HAP-1 (cell line): ENCODE results near the gene C20orf204.
A peak's percentile ranks its signal among the peaks of the same experiment; 100 is the strongest.

Source experiments
- DNase-seq, 2 experiments: peaks; one replicate each; pipeline ENCODE4 v3.0.0-alpha.2; 2016 to 2020; ENCODE audit warnings: low spot score in 2 of 2
- H3K27me3 ChIP-seq: fragments of 250-450 bp; sonication (Bioruptor Pico); 2 replicates; pipeline ENCODE4 v1.5.1; 2020; ENCODE audit warnings: low read depth, mild to moderate bottlenecking, moderate library complexity
- H3K36me3 ChIP-seq: fragments of 250-450 bp; sonication (Bioruptor Pico); replicated peaks from 2 replicates; pipeline ENCODE4 v1.5.1; 2020; ENCODE audit warnings: mild to moderate bottlenecking
- H3K4me1 ChIP-seq: fragments of 250-450 bp; sonication (Bioruptor Pico); 2 replicates; pipeline ENCODE4 v1.5.1; 2020; ENCODE audit warnings: mild to moderate bottlenecking
- H3K4me3 ChIP-seq: fragments of 250-450 bp; sonication (Bioruptor Pico); 2 replicates; pipeline ENCODE4 v1.5.1; 2020; ENCODE audit warnings: mild to moderate bottlenecking, moderate library complexity
- H3K9me3 ChIP-seq: fragments of 250-450 bp; sonication (Bioruptor Pico); 2 replicates; pipeline ENCODE4 v1.5.1; 2020; ENCODE audit warnings: mild to moderate bottlenecking, moderate library complexity
- in situ Hi-C: fragments of 300-500 bp; cut with MboI; formaldehyde crosslinking; loops from 3 replicates; pipeline ENCODE4 v1.14.3; 2020; ENCODE audit warnings: low sequenced_read_pairs, inconsistent platforms, mixed read lengths

Gene C20orf204

GRCh38 chr20:64071341-64072332, 35.7 kb downstream of the C20orf204 start:
- no peak overlapping the region for H3K4me3 ChIP-seq
- no peaks in the 10 kb centered on the region for H3K27me3 ChIP-seq
- no peaks in the 10 kb centered on the region for H3K9me3 ChIP-seq
- no peaks in the 10 kb centered on the region for H3K4me1 ChIP-seq
- no peak for DNase-seq
- H3K36me3 ChIP-seq: peaks cover 2% of the 10 kb centered on the region; the same call in 1 of the 2 replicates
- in situ Hi-C loops: no loop called here

GRCh38 chr20:64072498-64073063, 36.6 kb downstream of the C20orf204 start:
- H3K36me3 ChIP-seq: peaks cover 2% of the 10 kb centered on the region; the same call in 1 of the 2 replicates
- in situ Hi-C loops: no loop called here
- DNase-seq: no peak
- no peaks in the 10 kb centered on the region for H3K4me1 ChIP-seq
- no peaks in the 10 kb centered on the region for H3K9me3 ChIP-seq
- no peaks in the 10 kb centered on the region for H3K27me3 ChIP-seq
- H3K4me3 ChIP-seq: no peak overlapping the region

DNA sequence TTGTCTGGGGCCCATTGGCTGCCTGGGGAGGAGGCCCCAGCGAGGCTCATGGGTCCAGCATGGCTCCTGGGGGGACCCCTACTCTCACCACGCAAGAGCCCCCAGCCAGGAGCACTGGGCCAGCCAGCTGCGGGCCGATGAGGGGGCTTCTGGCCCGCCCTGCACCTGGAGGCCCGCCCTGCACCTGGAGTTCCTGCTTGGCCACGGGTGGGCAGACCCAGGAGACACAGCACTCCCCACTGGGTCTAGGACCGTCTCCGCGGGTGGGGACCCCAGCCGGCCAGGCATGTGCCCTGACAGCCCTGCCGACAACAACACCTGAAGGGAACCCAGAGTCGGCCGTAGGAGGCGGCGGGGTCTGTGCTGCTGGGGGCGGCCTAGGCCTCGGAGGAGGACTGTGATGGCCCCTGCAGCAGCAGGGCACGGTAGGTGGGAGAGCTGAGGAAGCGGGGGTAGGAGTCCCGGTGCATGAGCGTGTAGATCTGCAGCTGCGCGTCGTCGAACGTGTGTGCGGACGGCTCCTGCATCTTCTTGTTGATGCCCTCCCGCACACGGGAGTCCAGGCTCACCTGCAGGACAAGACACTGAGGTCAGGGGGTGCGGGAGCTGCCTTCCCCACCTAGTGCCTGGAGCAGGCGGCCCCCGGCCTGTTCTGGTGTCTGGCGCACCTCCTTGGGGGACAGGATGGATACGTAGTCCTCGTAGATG, 37.6 kb downstream of the C20orf204 start:
- Histone ChIP-seq H3K9me3 (no peaks in the 10 kb centered on the region), H3K36me3 (peaks cover 2% of the 10 kb centered on the region; the same call in 1 of the 2 replicates)

GRCh38 chr20:64074184-64074789, 38.3 kb downstream of the C20orf204 start:
- Histone ChIP-seq H3K36me3 (peaks cover 2% of the 10 kb centered on the region; the same call in 1 of the 2 replicates), H3K4me3 (no peak overlapping the region), H3K9me3 (no peaks in the 10 kb centered on the region), H3K4me1 (peaks cover 7% of the 10 kb centered on the region), H3K27me3 (no peaks in the 10 kb centered on the region)
- DNase-seq: no peak
- in situ Hi-C loops: no loop called here

More for the DNA sequence above, 37.6 kb downstream of the C20orf204 start:
- Histone ChIP-seq H3K4me1 (peaks cover 4% of the 10 kb centered on the region), H3K4me3 (no peak overlapping the region), H3K27me3 (no peaks in the 10 kb centered on the region)
- in situ Hi-C loops: no loop called here
- no peak for DNase-seq

DNA sequence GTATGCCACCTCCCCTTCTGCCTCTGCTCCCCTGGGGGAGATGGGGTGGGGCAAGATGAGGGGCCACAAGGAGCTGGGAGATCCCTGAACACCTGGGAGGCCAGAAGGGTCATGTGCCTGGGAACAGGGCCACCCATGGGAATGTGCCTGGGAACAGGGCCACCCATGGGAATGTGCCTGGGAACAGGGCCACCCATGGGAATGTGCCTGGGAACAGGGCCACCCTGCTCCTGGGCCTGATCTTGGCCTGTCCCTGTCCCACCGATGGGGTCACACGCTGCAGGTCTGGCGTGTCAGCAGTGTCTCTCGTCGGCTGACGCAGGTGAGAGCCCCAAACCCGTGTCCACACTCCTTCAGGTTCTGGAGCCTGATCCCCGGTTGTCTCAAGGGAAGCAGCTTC, 39.0 kb downstream of the C20orf204 start:
- in situ Hi-C loops: no loop called here
- no peaks in the 10 kb centered on the region for H3K9me3 ChIP-seq
- H3K4me3 ChIP-seq: no peak overlapping the region
- peaks cover 2% of the 10 kb centered on the region; the same call in 1 of the 2 replicates for H3K36me3 ChIP-seq
- H3K27me3 ChIP-seq: no peaks in the 10 kb centered on the region
- peaks cover 7% of the 10 kb centered on the region for H3K4me1 ChIP-seq
- no peak for DNase-seq

DNA sequence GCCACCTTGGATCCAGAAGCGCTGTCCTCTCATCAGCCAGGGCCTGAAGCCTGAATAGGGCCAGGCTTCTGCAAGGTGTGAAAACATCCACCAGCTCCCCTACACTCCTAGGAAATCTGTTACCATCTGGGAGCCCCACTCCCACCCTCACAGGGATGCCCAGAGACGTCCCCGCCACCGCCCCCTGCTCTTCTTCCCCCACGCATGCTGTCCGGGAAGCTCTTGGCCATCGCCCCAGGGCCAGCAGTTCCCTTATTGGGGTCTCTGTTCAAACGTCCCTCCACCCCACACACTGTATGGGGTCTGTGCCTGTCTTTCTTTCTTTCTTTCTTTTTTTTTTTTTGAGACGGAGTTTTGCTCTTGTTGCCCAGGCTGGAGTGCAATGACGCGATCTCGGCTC, 39.6 kb downstream of the C20orf204 start:
- no peak overlapping the region for H3K4me3 ChIP-seq
- no peak for DNase-seq
- peaks cover 2% of the 10 kb centered on the region; the same call in 1 of the 2 replicates for H3K36me3 ChIP-seq
- peaks cover 12% of the 10 kb centered on the region for H3K4me1 ChIP-seq
- H3K27me3 ChIP-seq: no peaks in the 10 kb centered on the region
- in situ Hi-C loops: no loop called here
- no peaks in the 10 kb centered on the region; the same call in 1 of the 2 replicates for H3K9me3 ChIP-seq

DNA sequence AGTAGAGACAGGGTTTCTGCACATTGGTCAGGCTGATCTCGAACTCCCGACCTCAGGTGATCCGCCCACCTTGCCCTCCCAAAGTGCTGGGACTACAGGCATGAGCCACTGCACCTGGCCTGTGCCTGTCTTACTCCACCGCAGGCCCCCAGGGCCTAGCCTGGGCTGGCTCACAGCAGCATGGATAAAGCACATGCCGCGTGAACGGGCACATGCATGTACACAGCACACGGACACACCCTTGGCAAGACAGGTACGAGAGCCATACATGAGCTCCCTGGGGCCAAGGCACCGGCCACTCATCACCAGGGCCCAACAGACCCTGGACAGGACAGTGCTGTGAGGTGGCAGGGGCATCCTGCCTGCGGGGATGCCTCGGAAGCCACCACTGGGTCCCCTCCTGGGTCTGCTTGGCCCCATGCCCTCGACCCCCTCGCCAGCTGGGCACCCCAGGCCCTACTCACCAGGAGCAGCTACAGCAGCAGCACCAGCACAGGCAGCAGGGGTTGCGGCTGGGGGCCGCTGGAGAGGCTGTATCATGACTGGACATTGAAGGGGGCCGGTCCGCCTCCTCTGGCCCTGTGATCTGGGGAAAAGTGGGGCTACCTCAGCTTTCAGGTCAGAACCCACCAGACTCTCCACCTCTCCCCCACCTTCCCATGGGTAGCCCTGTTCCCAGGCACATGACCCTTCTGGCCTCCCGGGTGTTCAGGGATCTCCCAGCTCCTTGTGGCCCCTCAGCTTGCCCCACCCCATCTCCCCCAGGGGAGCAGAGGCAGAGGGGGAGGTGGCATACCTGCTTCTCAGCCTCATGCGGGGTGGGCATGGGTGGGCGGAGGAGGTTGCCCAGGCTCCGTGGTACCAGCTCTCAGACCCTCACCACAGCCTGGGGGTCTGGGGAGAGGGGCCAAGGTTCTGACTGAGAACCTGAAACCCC, 40.3 kb downstream of the C20orf204 start:
- H3K27me3 ChIP-seq: no peaks in the 10 kb centered on the region
- no peak overlapping the region for H3K4me3 ChIP-seq
- peaks cover 12% of the 10 kb centered on the region for H3K4me1 ChIP-seq
- peaks cover 2% of the 10 kb centered on the region; the same call in 1 of the 2 replicates for H3K36me3 ChIP-seq
- no peaks in the 10 kb centered on the region; the same call in 1 of the 2 replicates for H3K9me3 ChIP-seq
- in situ Hi-C loops: no loop called here
- DNase-seq: no peak

DNA sequence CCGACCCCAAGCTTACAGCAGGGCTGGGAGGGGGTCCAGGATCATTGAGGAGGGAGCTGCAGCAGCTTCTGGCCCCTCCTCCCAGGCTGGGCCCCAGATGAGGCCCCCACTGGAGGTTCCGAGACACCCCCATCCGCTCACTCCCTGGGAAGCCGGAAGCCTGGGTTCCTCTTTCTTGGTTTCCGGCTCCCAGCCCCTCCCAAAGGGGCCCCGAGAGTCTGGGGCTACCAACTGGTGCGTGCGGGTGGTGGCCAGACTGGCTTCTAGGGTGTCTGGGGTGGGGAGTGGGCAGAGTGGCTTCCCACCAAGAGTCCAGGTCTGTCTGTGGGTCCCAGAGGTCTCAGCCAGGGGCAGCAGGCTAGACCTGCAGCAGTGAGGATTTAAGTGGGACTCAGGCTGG, 41.1 kb downstream of the C20orf204 start:
- Histone ChIP-seq H3K27me3 (no peaks in the 10 kb centered on the region), H3K36me3 (peaks cover 2% of the 10 kb centered on the region; the same call in 1 of the 2 replicates), H3K4me1 (peaks cover 12% of the 10 kb centered on the region), H3K9me3 (no peaks in the 10 kb centered on the region; the same call in 1 of the 2 replicates), H3K4me3 (no peak overlapping the region)
- no peak for DNase-seq
- in situ Hi-C loops: no loop called here

- Histone ChIP-seq H3K36me3 (peaks cover 2% of the 10 kb centered on the region; the same call in 1 of the 2 replicates), H3K4me3 (no peak overlapping the region)
Observed at GRCh38 chr20:64077541-64077875, 41.5 kb downstream of the C20orf204 start.

DNA sequence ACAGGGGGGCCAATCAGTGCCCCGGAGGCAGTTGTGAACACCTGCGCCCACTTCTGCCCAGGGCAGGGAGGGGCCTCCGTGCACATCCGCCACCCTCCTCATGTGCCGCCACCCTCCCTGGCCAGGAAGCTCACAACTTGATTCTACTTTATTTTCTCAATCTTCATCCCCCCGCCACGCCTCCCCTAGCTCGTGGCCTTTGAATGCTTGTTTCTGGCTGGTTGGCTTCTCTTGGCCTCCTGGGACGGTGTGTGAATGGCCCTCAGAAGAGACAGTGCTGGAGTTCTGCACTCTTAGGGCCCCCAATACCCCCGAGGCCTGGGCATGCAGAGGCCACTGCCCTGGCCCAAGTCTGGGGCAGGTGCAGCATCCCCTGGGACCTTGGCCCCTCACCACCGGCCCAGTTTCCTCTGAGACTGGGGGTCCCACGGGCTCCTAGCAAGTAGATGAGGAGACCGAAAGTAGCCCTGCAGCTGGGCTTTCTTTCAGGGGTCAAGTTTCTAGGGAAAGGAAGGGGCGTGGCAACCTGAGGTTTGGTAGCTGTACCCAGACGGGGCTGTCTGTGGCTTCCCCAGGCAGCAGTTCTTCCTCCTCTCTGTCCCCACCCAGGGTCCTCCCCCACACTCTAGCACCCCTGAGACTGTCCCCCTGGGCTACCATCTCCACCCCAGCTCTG, 42.0 kb downstream of the C20orf204 start:
- DNase-seq: no peak
- Histone ChIP-seq H3K27me3 (no peaks in the 10 kb centered on the region), H3K4me1 (peaks cover 14% of the 10 kb centered on the region), H3K36me3 (peaks cover 2% of the 10 kb centered on the region; the same call in 1 of the 2 replicates), H3K4me3 (no peak overlapping the region), H3K9me3 (no peaks in the 10 kb centered on the region; the same call in 1 of the 2 replicates)
- in situ Hi-C loops: no loop called here

More at GRCh38 chr20:64077541-64077875, 41.5 kb downstream of the C20orf204 start:
- Histone ChIP-seq H3K4me1 (peaks cover 12% of the 10 kb centered on the region), H3K27me3 (no peaks in the 10 kb centered on the region), H3K9me3 (no peaks in the 10 kb centered on the region; the same call in 1 of the 2 replicates)
- DNase-seq: no peak
- in situ Hi-C loops: no loop called here

DNA sequence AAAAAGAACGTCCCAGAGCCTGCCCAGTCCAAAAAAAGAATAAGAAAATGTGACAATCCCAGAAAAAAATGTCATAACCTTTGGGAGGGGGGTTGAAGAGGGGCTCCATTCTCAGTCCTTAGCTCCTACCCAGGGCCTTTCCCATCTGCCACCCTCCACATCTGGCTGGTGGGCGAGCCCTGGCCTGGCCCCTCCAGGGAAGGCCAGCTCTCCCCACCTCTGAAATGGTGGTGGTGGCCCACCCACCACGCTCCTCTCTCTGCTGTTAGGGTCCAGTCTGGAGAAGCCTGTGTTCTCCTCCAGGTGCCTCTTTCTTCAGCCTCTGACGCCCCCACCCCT, 42.9 kb downstream of the C20orf204 start:
- in situ Hi-C loops: no loop called here
- peaks cover 17% of the 10 kb centered on the region for H3K4me1 ChIP-seq

More for the DNA sequence above, 42.9 kb downstream of the C20orf204 start:
- peak overlapping the region; percentile 63 for H3K4me3 ChIP-seq
- no peaks in the 10 kb centered on the region for H3K27me3 ChIP-seq
- no peak for DNase-seq
- H3K9me3 ChIP-seq: no peaks in the 10 kb centered on the region; the same call in 1 of the 2 replicates
- no peaks in the 10 kb centered on the region for H3K36me3 ChIP-seq
